GM21619 (cell line): ENCODE measurements around the gene ADARB1.

Experiments
- ATAC-seq: cut with Tn5 transposase; IDR thresholded peaks from one replicate; pipeline ENCODE4 v1.9.1; 2021; ENCODE audit not compliant: unreplicated experiment

Gene ADARB1

GRCh38 chr21:45054227-45054926 lies 20.0 kb upstream of the ADARB1 start:
- ATAC-seq: no peak

- no peak for ATAC-seq
These were observed 19.3 kb upstream of the ADARB1 start for GRCh38 chr21:45054927-45055612.

DNA sequence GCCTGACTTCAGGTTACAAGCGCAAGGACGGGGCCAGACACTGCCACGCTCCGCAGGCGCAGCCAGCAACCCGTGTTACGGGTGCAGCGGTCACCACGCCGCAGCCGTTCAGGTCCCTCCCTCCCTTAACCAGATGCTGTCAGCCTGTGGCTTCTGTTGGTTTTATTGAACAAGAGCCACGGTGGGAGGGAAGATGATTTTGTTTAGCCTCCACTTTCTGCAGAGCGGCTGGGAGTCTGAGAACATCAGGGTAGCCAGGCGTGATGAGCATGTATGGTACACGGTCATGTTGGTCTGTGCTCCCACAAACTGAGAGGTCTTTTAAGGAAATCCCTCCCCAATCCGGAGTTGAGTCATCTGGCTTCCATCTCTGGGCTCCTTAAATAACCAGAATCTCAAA lies 18.5 kb upstream of the ADARB1 start:
- no peak for ATAC-seq

DNA sequence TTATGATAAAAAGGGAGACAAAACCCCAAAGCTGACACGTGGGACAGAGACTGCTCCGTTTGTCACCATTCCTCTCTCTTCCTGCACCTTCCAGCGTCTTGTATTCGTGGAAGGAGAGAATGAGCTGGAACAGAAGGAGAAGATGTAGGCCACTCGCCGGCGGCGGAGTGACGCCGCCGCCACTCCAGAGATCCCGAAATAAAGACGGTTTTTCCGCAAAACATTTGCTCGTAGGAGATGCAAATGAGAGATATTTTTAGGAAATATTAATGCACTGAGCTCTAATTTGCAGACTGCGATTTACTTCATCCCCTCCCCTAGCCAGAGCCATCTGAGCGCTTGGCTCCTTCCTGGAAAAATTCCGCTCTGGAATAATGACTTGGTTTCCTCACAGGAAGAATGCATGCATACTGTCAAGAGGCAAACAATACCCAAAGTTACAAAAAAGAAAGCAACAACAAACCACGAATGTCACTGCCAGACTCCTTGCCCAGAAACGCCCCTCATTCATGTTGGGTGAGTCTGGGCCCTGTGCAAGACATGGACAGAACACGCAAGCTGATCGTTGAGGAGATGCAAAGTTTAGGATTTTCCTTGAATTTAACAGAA lies 18.0 kb upstream of the ADARB1 start:
- ATAC-seq: no peak

DNA sequence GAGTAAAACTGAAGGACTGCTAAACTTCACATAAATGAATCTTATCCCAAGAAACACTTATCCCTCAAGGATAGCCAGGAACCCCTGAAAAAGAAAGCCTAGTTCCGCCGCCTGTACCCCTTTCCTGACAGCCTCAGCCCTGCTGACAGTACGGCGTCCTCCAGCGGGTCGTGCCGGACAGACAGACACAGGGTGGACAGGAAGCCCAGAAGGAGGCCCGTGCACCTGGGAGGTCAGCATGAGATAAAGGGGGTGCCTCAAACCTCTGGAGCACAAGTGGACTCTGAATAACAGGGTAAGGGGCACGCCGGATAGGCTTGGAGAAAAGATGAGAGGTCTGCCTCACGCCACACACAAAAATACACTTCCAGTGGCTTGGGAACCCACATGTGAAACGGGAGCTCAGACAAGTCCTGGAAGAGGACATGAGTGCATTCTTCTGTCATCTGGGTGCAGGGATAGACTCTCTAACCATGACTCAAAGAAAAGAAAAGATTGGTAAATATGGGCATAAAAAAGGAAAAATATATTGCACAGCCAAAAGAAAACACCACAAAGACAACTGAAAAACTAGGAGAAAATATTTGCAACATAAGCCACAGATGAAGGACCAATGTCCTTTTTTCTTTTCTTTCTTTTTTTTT lies 17.3 kb upstream of the ADARB1 start:
- no peak for ATAC-seq

GRCh38 chr21:45057886-45058285 lies 16.5 kb upstream of the ADARB1 start:
- ATAC-seq: no peak

- ATAC-seq: no peak
These were observed 15.3 kb upstream of the ADARB1 start for GRCh38 chr21:45059121-45059520.

DNA sequence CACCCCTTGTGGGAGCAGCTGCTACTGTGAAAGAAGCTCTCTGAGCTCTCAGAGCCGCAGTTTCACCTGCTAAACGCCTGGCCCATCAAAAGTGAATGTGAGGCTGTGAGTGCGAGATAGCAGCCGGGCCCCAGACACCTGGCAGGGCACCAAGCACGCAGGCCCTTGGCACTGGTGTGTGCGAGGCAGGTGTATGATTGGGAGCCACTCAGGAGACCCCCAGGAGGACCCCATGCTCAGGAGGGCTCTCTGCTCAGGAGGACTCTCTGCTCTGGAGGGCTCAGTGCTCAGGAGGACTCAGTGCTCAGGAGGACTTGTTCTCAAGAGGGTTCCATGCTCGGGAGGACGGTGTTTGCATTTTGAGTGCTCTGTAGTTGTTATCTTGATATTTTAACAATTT lies 14.3 kb upstream of the ADARB1 start:
- no peak for ATAC-seq

DNA sequence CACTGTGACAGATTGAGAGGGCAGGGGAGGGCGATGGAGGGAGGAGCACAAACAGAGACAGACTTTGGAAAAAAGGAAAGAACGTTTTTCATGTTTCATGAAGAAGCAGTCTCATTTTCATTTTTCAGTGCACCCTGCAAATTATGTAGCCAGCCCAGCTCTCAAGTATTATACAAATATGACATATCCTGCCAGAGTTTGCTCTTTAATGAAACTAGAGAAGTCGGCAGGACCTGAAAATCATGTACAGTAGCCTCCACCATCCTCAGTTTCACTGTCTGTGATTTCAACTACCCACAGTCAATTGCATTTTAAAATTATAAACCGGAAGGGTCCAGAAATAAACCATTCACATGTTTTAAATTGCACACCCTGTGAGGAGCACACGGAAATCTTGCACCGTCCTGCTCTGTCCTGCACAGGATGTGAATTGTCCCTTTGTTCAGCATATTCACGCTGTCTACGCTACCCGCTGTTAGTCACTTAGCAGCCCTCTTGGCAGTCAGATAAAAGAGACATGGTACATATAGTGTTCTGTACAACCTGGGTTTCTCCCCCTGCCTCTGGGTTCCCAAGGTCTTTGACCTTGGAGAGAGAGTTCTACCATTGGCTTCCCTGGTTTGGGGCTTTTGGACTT lies 13.6 kb upstream of the ADARB1 start:
- ATAC-seq: no peak

GRCh38 chr21:45064091-45064490 lies 10.3 kb upstream of the ADARB1 start:
- no peak for ATAC-seq

- ATAC-seq: no peak
These were observed 9.6 kb upstream of the ADARB1 start for GRCh38 chr21:45064618-45065399.

GRCh38 chr21:45067462-45068285 lies 6.7 kb upstream of the ADARB1 start:
- ATAC-seq: no peak

GRCh38 chr21:45069085-45069484 lies 5.3 kb upstream of the ADARB1 start:
- no peak for ATAC-seq

DNA sequence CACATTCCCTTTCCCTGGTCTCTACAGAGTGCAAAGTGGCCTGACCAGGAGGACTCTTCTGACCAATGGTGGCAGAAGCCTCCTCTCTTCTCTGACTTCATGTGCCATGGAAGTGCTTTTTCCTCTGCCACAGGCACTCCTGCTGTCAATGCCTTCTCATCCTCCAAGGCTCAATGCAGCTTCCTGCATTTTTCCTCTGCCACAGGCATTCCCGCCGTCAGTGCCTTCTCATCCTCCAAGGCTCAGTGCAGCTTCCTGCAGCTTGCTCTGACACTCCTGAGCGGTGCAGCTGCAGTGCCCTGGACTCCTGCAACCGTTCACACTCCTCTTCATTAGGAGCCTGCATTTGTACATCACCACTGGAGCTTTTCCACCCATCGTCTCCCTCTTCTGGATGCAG lies 4.7 kb upstream of the ADARB1 start:
- no peak for ATAC-seq

- ATAC-seq: no peak
These were observed 3.1 kb upstream of the ADARB1 start for GRCh38 chr21:45071078-45071873.

GRCh38 chr21:45071874-45072737 lies 2.3 kb upstream of the ADARB1 start:
- ATAC-seq: no peak

- no peak for ATAC-seq
These were observed 1.6 kb upstream of the ADARB1 start for GRCh38 chr21:45072738-45073300.
